Endodermal cell (in vitro differentiated cells): ENCODE data around the gene VWA3A. TPM values are rescaled to one million over a fixed set of nuclear protein-coding genes. Genes with fewer than 3 reads are reported as not detected.
A peak's percentile ranks its signal among the peaks of the same experiment; 100 is the strongest.

Experiments used
- DNase-seq: peaks from one replicate; pipeline ENCODE4 v3.0.0-alpha.2; 2017
- H3K27ac ChIP-seq: 2 replicates; pipeline ENCODE4 v1.5.1; 2013; ENCODE audit warnings: mild to moderate bottlenecking, low read depth, low read length, moderate library complexity
- H3K27me3 ChIP-seq: 2 replicates; pipeline ENCODE4 v1.6.1; 2013; ENCODE audit warnings: mild to moderate bottlenecking, low read length, moderate library complexity; ENCODE audit not compliant: insufficient read depth, control insufficient read depth, poor library complexity, severe bottlenecking
- H3K36me3 ChIP-seq: 2 replicates; pipeline ENCODE4 v1.7.0; 2013; ENCODE audit warnings: mild to moderate bottlenecking, low read length, moderate library complexity; ENCODE audit not compliant: control insufficient read depth, insufficient read depth
- H3K4me1 ChIP-seq: one replicate; pipeline ENCODE4 v1.7.0; 2013; ENCODE audit warnings: low read length; ENCODE audit not compliant: control insufficient read depth, insufficient read depth
- H3K4me3 ChIP-seq: 2 replicates; pipeline ENCODE4 v1.5.1; 2013; ENCODE audit warnings: mild to moderate bottlenecking, low read length, moderate library complexity
- H3K9ac ChIP-seq: 2 replicates; pipeline ENCODE4 v1.6.1; 2013; ENCODE audit warnings: mild to moderate bottlenecking, low read length, moderate library complexity; ENCODE audit not compliant: poor library complexity, severe bottlenecking; ENCODE audit errors: extremely low read depth
- H3K9me3 ChIP-seq: 2 replicates; pipeline ENCODE4 v1.6.1; 2013; ENCODE audit warnings: mild to moderate bottlenecking, low read length, moderate library complexity; ENCODE audit not compliant: control insufficient read depth
- H3K27ac Mint-ChIP-seq: 2 replicates; pipeline ENCODE4 v1.8.0; 2020; ENCODE audit warnings: mixed read lengths
- H3K27me3 Mint-ChIP-seq: 2 replicates; pipeline ENCODE4 v1.8.0; 2021; ENCODE audit warnings: mild to moderate bottlenecking, mixed read lengths; ENCODE audit not compliant: insufficient read depth
- H3K36me3 Mint-ChIP-seq: 2 replicates; pipeline ENCODE4 v1.8.0; 2020; ENCODE audit warnings: low read depth, mixed read lengths
- H3K4me1 Mint-ChIP-seq: 2 replicates; pipeline ENCODE4 v1.8.0; 2020; ENCODE audit warnings: mixed read lengths
- H3K4me3 Mint-ChIP-seq: 2 replicates; pipeline ENCODE4 v1.8.0; 2020; ENCODE audit warnings: mild to moderate bottlenecking, moderate library complexity, mixed read lengths
- H3K9me3 Mint-ChIP-seq: 2 replicates; pipeline ENCODE4 v1.8.0; 2020; ENCODE audit warnings: mild to moderate bottlenecking, mixed read lengths
- CTCF ChIP-seq: fragments of 200-600 bp; sonication (generic); conservative IDR thresholded peaks from 2 replicates; pipeline ENCODE4 v1.5.0; 2021; ENCODE audit warnings: antibody characterized with exemption, mild to moderate bottlenecking
- WGBS, 2 experiments: methylation state at CpG; one replicate each; pipeline versions ENCODE4 v1.1.5 to v1.1.7; 2013; ENCODE audit warnings: missing lambda C conversion rate in 2 of 2, mixed read lengths in 1 of 2; ENCODE audit not compliant: insufficient coverage in 1 of 2, insufficient read length in 1 of 2; 5-methylcytosine and 5-hydroxymethylcytosine counted together
- total RNA-seq, 2 donors: library from RNA; stranded (reverse); fragmentation: NEBNext Ultra II Directional in 1 of 2; extraction: Animal tissue kit (Norgen Biotek cat#: 25700) in 1 of 2; gene quantifications; 2 replicates in 1 of 2; 3 replicates in 1 of 2; pipeline ENCODE4 v1.2.1, GENCODE V29; 2021

The VWA3A gene
- total RNA-seq, 2 donors from 2014 or later, result 0.18 to 0.40 TPM

- Histone ChIP-seq H3K36me3 (no peaks in the 10 kb centered on the region), H3K4me1 (no peaks in the 10 kb centered on the region), H3K27ac (no peak overlapping the region), H3K27me3 (peaks cover 47% of the 10 kb centered on the region), H3K9me3 (no peaks in the 10 kb centered on the region), H3K9ac (no peak overlapping the region), H3K4me3 (no peak overlapping the region)
- TF ChIP-seq CTCF, result no peak
- Mint-ChIP-seq H3K36me3 (no peaks in the 10 kb centered on the region), H3K9me3 (no peaks in the 10 kb centered on the region), H3K4me1 (no peaks in the 10 kb centered on the region), H3K27me3 (peaks cover 64% of the 10 kb centered on the region), H3K27ac (no peak overlapping the region), H3K4me3 (no peak overlapping the region)
- no peak for DNase-seq
These were observed 69.1 kb downstream of the VWA3A start for GRCh38 chr16:22161401-22161800.

- no peak within 1 kb of the TSS for H3K27ac Mint-ChIP-seq
- TF ChIP-seq CTCF, result no peak
- no peaks in the 10 kb centered on the region for H3K9me3 ChIP-seq
- H3K4me1 Mint-ChIP-seq, result no peaks in the 10 kb centered on the region
- 3 to 22% methylated on average over 13 to 39 of the region's 40 CpGs for WGBS, 2 experiments
- no peaks in the 10 kb centered on the region for H3K36me3 ChIP-seq
- peaks cover 64% of the 10 kb centered on the region for H3K27me3 Mint-ChIP-seq
- H3K27ac ChIP-seq, result no peak within 1 kb of the TSS
- no peak within 1 kb of the TSS for H3K9ac ChIP-seq
- no peaks in the 10 kb centered on the region for H3K36me3 Mint-ChIP-seq
- peaks cover 2% of the 10 kb centered on the region for H3K9me3 Mint-ChIP-seq
- peak within 1 kb of the TSS; percentile 60 for H3K4me3 ChIP-seq
- no peaks in the 10 kb centered on the region for H3K4me1 ChIP-seq
- peaks cover 47% of the 10 kb centered on the region for H3K27me3 ChIP-seq
- DNase-seq, result peak; percentile 91
- H3K4me3 Mint-ChIP-seq, result peak within 1 kb of the TSS; percentile 40
These were observed 69.8 kb downstream of the VWA3A start, which contains the start of gene SDR42E2 for GRCh38 chr16:22161999-22162655. TSS of gene SDR42E2 (plus strand) at chr16:22162506. CDS start at chr16:22165583, 3,077 bp downstream.

- no peak for TF ChIP-seq CTCF
- H3K4me1 ChIP-seq, result no peaks in the 10 kb centered on the region
- H3K27me3 Mint-ChIP-seq, result peaks cover 64% of the 10 kb centered on the region
- H3K4me3 Mint-ChIP-seq, result peak overlapping the region; percentile 40
- H3K4me1 Mint-ChIP-seq, result no peaks in the 10 kb centered on the region
- no peaks in the 10 kb centered on the region for H3K9me3 ChIP-seq
- H3K4me3 ChIP-seq, result peak overlapping the region; percentile 60
- H3K27ac Mint-ChIP-seq, result no peak overlapping the region
- H3K36me3 ChIP-seq, result no peaks in the 10 kb centered on the region
- H3K9ac ChIP-seq, result no peak overlapping the region
- H3K36me3 Mint-ChIP-seq, result no peaks in the 10 kb centered on the region
- no peak for DNase-seq
- WGBS, 2 experiments, result 45 to 64% methylated on average over 6 to 14 of the region's 14 CpGs
- H3K9me3 Mint-ChIP-seq, result peaks cover 2% of the 10 kb centered on the region
- no peak overlapping the region for H3K27ac ChIP-seq
- peaks cover 47% of the 10 kb centered on the region for H3K27me3 ChIP-seq
These were observed 70.3 kb downstream of the VWA3A start for GRCh38 chr16:22162656-22163009.
